T-helper 17 cell (primary cell): ENCODE results near the gene GPR22. TPM values are rescaled to one million over a fixed set of nuclear protein-coding genes. Genes with fewer than 3 reads are reported as not detected.

ENCODE experiments used
- ATAC-seq: fragments of 150-1000 bp; cut with Tn5 transposase; 2 replicates; pipeline ENCODE4 v1.10.0; 2021; ENCODE audit warnings: mild to moderate bottlenecking, moderate library complexity
- DNase-seq, 3 donors: peaks; one replicate each; pipeline versions ENCODE4 v3.0.0 to v3.0.0-alpha.2; 2020 to 2021
- H3K9me3 ChIP-seq: one replicate; pipeline ENCODE4 v1.7.0; 2013; ENCODE audit warnings: low read length, mild to moderate bottlenecking; ENCODE audit not compliant: control insufficient read depth, poor library complexity, severe bottlenecking
- H3K27ac Mint-ChIP-seq: one replicate; pipeline ENCODE4 v1.8.0; 2022; ENCODE audit warnings: mild to moderate bottlenecking, moderate library complexity, mixed read lengths
- H3K27me3 Mint-ChIP-seq: one replicate; pipeline ENCODE4 v1.8.0; 2022; ENCODE audit warnings: mixed read lengths
- H3K36me3 Mint-ChIP-seq: one replicate; pipeline ENCODE4 v1.8.0; 2022; ENCODE audit warnings: low read depth, mixed read lengths
- H3K4me1 Mint-ChIP-seq: one replicate; pipeline ENCODE4 v1.8.0; 2022; ENCODE audit warnings: mild to moderate bottlenecking, mixed read lengths
- H3K4me3 Mint-ChIP-seq: one replicate; pipeline ENCODE4 v1.8.0; 2022; ENCODE audit warnings: mild to moderate bottlenecking, moderate library complexity, mixed read lengths
- total RNA-seq, 4 donors: library from RNA in 2 of 4; stranded (reverse) in 2 of 4; gene quantifications; one replicate each; pipeline ENCODE4 v1.2.3 and lab custom pipeline; 2022 to 2026

The GPR22 gene
- total RNA-seq, 2 donors from 2014 or later = not detected

GRCh38 chr7:107494884-107495283 is 25.0 kb downstream of the GPR22 start:
- no peak overlapping the region for H3K27ac Mint-ChIP-seq
- H3K9me3 ChIP-seq = no peaks in the 10 kb centered on the region
- H3K4me3 Mint-ChIP-seq = no peak overlapping the region
- peaks cover 38% of the 10 kb centered on the region for H3K4me1 Mint-ChIP-seq
- DNase-seq = no peak
- no peaks in the 10 kb centered on the region for H3K27me3 Mint-ChIP-seq
- H3K36me3 Mint-ChIP-seq = peaks cover 2% of the 10 kb centered on the region
- no peak for ATAC-seq

DNA sequence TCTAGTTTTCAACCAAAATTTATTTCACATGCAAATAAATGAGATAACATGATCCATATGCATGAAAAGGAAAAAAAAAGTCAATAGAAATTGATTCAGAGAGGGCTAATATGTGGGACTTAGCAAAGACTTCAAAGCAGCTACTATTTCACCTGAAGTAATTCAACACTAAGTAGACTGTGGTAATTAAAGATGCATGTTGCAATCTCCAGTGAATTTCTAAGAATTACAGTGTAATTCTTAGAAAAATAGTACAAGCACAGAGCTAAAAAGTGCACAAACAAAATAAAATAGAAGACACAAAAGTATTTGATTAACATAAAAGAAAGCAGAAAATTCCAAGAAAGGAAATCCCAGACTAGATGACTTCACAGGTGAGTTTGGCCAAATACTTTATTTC is 25.7 kb downstream of the GPR22 start:
- H3K27ac Mint-ChIP-seq = no peak overlapping the region

DNA sequence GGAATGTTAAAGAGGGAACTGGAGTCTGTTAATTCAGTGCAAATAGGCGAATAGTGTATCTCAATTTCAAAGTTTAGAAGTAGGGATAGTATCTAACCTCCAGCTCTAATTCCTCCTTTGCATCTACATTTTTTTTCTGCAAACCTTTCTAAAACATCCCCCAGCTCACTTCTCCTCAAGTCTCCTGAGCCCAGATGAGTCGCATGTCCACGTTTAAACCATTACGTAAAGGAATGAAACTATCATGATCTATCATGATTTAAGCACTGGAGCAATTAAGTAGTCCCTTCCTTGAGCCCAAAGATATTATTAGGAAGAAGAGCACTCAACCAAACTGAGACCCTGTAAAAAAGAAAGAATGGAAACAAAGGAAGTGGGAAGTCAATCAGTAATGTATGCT is 29.9 kb downstream of the GPR22 start:
- Mint-ChIP-seq H3K36me3 (no peaks in the 10 kb centered on the region), H3K27ac (no peak overlapping the region), H3K4me3 (no peak overlapping the region), H3K27me3 (no peaks in the 10 kb centered on the region), H3K4me1 (peaks cover 27% of the 10 kb centered on the region)
- DNase-seq (no peak), ATAC-seq (no peak)
- no peaks in the 10 kb centered on the region for H3K9me3 ChIP-seq

More for the DNA sequence above, 25.7 kb downstream of the GPR22 start:
- peaks cover 2% of the 10 kb centered on the region for H3K36me3 Mint-ChIP-seq
- peaks cover 34% of the 10 kb centered on the region for H3K4me1 Mint-ChIP-seq
- no peaks in the 10 kb centered on the region for H3K9me3 ChIP-seq
- DNase-seq (no peak), ATAC-seq (no peak)
- no peaks in the 10 kb centered on the region for H3K27me3 Mint-ChIP-seq
- H3K4me3 Mint-ChIP-seq = peak overlapping the region; percentile 5

DNA sequence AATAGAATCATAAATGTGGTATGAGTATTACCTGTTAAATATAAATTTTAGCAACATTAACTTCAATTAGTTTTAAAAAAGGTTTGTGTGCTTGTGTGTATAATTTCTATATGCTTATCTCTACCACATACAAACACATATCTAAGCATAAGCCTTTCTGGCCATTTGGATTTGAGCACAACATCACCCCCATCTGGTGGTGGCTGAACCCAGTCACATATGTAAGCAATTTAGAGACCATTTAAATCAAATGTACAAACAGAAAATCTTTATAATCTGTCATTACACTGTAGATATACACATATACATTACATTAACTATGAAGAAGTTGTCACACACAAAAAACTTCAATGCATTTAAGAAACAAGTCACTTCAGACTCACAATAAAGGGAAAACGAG is 31.7 kb downstream of the GPR22 start:
- DNase-seq = no peak
- Mint-ChIP-seq H3K27ac (no peak overlapping the region), H3K4me1 (peaks cover 24% of the 10 kb centered on the region), H3K4me3 (no peak overlapping the region), H3K36me3 (peaks cover 3% of the 10 kb centered on the region), H3K27me3 (no peaks in the 10 kb centered on the region)
- peak; percentile 59 for ATAC-seq
- no peaks in the 10 kb centered on the region for H3K9me3 ChIP-seq

DNA sequence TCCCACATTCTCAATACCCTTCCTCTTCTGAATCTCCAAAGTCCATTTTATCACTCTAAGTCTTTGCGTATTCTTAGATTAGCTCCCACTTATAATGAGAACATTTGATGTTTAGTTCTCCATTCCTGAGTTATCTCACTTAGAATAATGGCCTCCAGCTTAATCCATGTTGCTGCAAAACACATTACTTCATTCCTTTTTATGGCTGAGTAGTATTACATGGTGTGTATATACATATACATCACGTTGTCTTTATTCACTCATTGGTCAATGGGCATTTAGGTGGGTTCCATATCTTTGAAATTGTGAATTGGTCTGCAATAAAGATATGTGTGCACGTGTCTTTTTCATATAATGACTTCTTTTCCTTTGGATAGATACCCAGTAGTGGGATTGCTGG is 32.3 kb downstream of the GPR22 start:
- ATAC-seq = no peak
- Mint-ChIP-seq H3K27me3 (no peaks in the 10 kb centered on the region), H3K27ac (no peak overlapping the region), H3K4me1 (peaks cover 20% of the 10 kb centered on the region), H3K36me3 (peaks cover 3% of the 10 kb centered on the region), H3K4me3 (no peak overlapping the region)
- no peak for DNase-seq
- no peaks in the 10 kb centered on the region for H3K9me3 ChIP-seq

DNA sequence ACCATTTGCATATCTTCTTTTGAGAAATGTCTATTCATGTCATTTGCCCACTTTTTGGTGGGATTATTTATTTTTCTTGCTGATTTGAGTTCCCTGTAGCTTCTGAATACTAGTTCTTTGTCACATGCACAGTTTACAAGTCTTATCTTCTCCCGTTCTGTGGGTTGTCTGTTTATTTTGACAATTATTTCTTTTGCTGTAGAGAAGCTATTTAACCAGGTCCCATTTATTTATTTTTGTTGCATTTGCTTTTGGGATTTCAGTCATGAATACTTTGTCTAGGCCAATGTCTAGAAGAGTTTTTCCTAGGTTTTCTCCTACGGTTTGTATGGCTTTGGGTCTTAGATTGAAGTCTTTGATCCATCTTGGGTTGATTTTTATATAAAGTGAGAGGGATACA is 32.9 kb downstream of the GPR22 start:
- H3K27ac Mint-ChIP-seq = no peak overlapping the region

GRCh38 chr7:107503687-107504086 is 33.8 kb downstream of the GPR22 start:
- no peaks in the 10 kb centered on the region for H3K9me3 ChIP-seq
- H3K4me1 Mint-ChIP-seq = peaks cover 22% of the 10 kb centered on the region
- H3K27me3 Mint-ChIP-seq = no peaks in the 10 kb centered on the region
- DNase-seq (no peak), ATAC-seq (no peak)
- H3K27ac Mint-ChIP-seq = no peak overlapping the region
- H3K4me3 Mint-ChIP-seq = no peak overlapping the region
- H3K36me3 Mint-ChIP-seq = peaks cover 3% of the 10 kb centered on the region

More for the DNA sequence above, 32.9 kb downstream of the GPR22 start:
- Mint-ChIP-seq H3K4me1 (peaks cover 22% of the 10 kb centered on the region), H3K36me3 (peaks cover 3% of the 10 kb centered on the region), H3K27me3 (no peaks in the 10 kb centered on the region), H3K4me3 (no peak overlapping the region)
- no peaks in the 10 kb centered on the region for H3K9me3 ChIP-seq
- DNase-seq (no peak), ATAC-seq (no peak)

- peaks cover 23% of the 10 kb centered on the region for H3K4me1 Mint-ChIP-seq
- no peak overlapping the region for H3K27ac Mint-ChIP-seq
- H3K9me3 ChIP-seq = no peaks in the 10 kb centered on the region
- H3K4me3 Mint-ChIP-seq = no peak overlapping the region
- no peak for ATAC-seq
- no peak for DNase-seq
- H3K36me3 Mint-ChIP-seq = peaks cover 3% of the 10 kb centered on the region
- no peaks in the 10 kb centered on the region for H3K27me3 Mint-ChIP-seq
These were observed 35.5 kb downstream of the GPR22 start for GRCh38 chr7:107505362-107505761.

GRCh38 chr7:107505997-107506673 is 36.3 kb downstream of the GPR22 start:
- H3K27ac Mint-ChIP-seq = no peak overlapping the region
- no peak for ATAC-seq

DNA sequence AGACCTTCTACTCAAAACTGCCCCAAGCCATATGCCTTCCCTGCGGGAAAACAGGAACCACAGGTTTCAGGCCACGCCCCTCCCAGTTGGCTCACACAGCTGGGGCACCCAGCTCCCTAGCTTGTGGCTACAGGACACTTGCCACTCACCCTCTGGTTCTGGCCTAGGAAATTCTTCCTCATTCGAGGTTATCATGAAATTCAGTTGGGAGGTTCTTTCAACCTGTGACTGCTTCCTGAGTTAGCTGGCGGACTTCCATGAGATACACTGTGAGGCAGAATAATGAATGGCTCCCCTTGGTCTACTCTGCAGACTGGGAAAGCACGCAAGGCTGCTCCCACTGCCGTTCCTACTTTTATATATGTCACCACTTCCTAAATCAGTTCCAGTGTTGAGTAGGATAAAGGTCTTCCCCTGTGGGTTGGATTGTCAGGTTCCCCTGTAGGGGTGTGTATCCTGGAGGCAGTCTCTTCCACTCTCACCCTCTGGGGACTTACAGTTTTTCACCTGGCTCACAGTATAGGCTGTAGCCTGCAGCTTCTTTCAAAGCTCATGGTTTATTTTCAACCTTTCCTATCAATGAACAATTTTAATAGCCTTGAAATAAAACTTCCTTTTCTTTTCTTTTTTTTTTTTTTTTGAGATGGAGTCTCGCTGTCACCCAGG is 37.0 kb downstream of the GPR22 start:
- Mint-ChIP-seq H3K27me3 (no peaks in the 10 kb centered on the region), H3K27ac (no peak overlapping the region), H3K36me3 (peaks cover 3% of the 10 kb centered on the region), H3K4me3 (no peak overlapping the region), H3K4me1 (peaks cover 26% of the 10 kb centered on the region)
- DNase-seq = no peak
- no peak for ATAC-seq
- no peaks in the 10 kb centered on the region for H3K9me3 ChIP-seq

More at GRCh38 chr7:107505997-107506673, 36.3 kb downstream of the GPR22 start:
- no peak for DNase-seq
- Mint-ChIP-seq H3K4me3 (no peak overlapping the region), H3K36me3 (peaks cover 3% of the 10 kb centered on the region), H3K4me1 (peaks cover 25% of the 10 kb centered on the region), H3K27me3 (no peaks in the 10 kb centered on the region)
- no peaks in the 10 kb centered on the region for H3K9me3 ChIP-seq

Other genes starting within 250 kb of the GPR22 start
- 10 to 100 TPM; 54.8 to 87.4 TPM for gene COG5, start 93.9 kb downstream of the GPR22 start, total RNA-seq
- 10 to 100 TPM; 11.0 to 11.3 TPM for gene DUS4L, start 93.9 kb downstream of the GPR22 start, total RNA-seq
- 10 to 100 TPM; 13.6 to 16.5 TPM for gene BCAP29, start 110.2 kb downstream of the GPR22 start, total RNA-seq
- under 1 TPM; 0.21 to 0.35 TPM for gene SLC26A4, start 190.8 kb downstream of the GPR22 start, total RNA-seq